ENCODE data around the gene CUL2.
"Not testable (repeated sequence)": the region's sequence is repeated elsewhere in the genome, so short reads cannot be mapped to it uniquely, and the experiment has no call there.

CUL2 gene

GRCh38 chr10:35090162-35090954 is at the start of gene CUL2:
Gene CUL2 (minus strand): TSS chr10:35090341. CDS start chr10:35071317, 19,024 bp downstream.
- FAIRE-seq: no peak

- no peak for FAIRE-seq
These were observed 46.2 kb upstream of the CUL2 start for GRCh38 chr10:35136263-35136815.

DNA sequence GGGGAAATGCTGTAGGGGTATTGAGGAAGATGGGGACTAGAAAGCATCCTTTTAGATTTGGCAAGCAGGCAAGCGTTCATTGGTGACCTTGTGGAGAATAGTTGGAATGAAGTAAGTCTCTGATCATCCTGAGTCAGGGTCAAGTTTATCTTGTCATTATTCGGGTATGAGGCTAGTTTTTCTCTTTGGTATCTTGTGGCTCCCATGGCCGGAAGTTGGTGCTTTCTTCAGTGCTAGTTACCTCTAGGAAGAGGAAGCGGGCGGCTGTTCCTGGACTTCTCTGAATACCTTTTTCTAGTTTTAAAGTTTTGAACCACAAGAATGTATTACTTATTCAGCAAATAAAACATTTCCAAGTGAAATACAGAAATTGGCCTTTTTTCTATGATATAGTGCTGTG is 45.7 kb upstream of the CUL2 start:
- no peak for FAIRE-seq

GRCh38 chr10:35133586-35133985 is 43.4 kb upstream of the CUL2 start:
- no peak for FAIRE-seq

- no peak for FAIRE-seq
These were observed 42.6 kb upstream of the CUL2 start for GRCh38 chr10:35132727-35133126.

GRCh38 chr10:35130663-35131062 is 40.5 kb upstream of the CUL2 start:
- FAIRE-seq: no peak

- no peak for FAIRE-seq
These were observed 39.1 kb upstream of the CUL2 start for GRCh38 chr10:35129185-35129674.

DNA sequence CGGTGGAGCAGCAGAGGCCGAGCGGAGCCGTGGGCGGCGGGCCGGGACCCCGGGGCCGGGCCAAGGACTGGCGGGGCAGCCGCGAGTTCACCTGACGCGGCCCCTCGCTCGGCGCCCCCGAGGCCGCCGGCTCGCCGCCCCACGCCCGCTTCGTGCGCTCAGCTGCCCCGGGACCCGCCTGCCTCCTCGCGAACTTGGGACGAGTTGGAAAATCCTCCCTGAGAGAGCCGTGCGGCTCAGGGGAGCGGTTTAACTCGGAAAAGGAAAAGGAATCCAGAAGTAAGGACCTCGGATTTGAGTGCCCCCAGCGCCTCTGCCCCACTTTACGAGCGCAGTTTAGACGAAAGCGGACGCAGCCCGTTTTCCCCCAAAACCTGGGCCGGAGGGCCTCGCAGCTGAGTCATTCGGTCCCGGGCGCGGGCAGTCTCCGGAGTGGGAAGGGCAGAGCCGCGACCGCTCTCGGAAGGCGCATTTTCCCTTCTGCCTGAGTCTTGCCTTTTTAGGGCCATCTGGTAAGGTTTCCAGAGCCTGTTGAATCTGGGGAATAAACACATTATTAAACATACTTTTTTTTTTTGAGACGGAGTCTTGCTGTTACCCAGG is 37.2 kb upstream of the CUL2 start:
- no peak for FAIRE-seq

- FAIRE-seq: no peak
These were observed 36.6 kb upstream of the CUL2 start, which contains the start of gene CREM for GRCh38 chr10:35126530-35127288. Gene CREM (plus strand): TSS chr10:35126846. CDS start chr10:35137836, 10,990 bp downstream.

DNA sequence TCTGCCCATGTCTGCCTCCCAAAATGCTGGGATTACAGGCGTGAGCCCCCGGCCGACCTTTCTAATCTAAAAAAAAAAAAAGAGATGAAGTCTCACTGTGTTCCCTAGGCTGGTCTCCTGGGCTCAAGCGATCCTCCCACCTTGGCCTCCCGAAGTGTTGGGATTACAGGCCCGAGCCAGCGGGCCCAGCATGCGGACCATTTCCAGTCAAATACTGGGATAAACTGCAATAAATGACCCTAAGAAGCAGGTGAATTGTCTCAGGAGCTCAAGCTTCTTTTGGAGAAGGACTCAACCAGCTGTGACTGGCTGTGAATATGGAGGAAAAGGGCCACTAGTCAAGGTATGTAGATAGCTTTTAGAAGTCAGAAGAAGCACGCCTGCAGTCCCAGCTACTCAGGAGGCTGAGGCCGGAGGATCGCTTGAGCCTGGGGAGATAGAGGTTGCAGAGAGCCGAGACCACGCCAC is 36.0 kb upstream of the CUL2 start:
- FAIRE-seq: no peak

GRCh38 chr10:35124540-35124939 is 34.4 kb upstream of the CUL2 start:
- FAIRE-seq: no peak

DNA sequence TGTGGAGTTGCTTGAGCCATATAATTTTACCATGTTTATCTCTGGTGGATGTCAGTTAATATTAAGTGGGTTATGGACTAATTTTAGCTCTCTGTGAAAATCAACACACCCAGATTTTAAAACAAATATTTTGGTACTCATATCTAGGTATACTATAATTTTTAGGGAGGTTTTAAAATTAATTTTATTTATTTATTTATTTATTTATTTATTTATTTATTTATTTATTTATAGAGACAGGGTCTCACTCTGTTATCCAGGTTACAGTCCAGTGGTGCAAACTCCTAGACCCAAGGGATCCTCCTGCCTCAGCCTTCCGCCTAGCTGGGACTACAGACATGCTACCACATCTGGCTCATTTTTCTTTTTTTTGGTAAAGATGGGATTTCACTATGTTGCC is 29.2 kb upstream of the CUL2 start:
- FAIRE-seq: no peak

DNA sequence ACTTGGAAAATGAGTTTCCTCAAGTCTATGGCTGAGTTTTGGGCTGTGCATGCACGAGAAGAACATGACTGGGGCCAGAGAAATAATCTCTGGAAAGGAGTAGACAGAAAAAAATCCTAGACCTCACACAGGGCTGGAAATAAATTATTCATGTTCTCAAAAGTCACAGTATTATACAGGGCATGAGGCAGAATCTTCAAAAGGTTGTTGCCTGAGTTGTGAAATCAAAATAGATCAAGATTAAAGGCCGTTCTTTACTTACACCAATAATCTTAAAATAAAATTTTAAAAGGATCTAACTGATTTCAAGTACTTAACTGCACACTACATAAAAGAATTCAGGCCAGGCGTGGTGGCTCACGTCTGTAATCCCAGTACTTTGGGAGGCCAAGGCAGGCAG is 22.4 kb upstream of the CUL2 start:
- FAIRE-seq: no peak

- FAIRE-seq: no peak
These were observed 13.7 kb upstream of the CUL2 start for GRCh38 chr10:35103882-35104281.

DNA sequence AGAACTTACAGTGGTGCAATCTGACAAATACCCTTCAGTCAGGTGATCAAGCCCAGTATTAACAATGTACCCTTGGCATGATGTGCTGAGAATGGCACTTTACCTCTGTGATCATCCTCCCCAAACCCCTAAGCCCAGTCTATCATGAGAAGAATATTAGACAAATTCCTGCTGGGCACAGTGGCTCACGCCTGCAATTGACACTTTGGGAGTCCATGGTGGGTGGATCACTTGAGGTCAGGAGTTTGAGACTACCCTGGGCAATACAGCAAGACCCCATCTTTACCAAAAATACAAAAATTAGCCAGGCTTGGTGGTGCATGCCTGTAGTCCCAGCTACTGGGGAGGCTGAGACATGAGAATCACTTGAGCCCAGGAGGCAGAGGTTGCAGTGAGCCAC is 7.4 kb upstream of the CUL2 start:
- no peak for FAIRE-seq

- FAIRE-seq: no peak
These were observed 6.2 kb upstream of the CUL2 start for GRCh38 chr10:35096312-35096711.

DNA sequence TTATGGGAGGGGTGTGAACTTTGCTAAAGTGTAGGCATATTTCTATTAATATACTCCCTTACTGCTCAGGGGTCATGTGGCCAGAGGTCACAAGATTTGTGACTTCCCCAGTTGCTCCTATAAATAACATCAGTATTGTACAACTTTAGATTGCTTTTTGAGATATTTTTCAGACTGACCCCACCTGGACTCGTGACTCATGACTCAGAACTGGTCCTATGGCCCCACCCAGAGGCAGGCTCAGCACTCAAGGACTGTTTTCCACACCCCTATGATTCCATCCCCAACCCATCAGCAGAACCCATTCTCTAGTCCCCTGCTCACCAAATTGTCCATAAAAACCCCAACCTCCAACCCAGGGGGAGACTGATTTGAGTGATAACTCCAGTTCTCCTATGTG is 2.7 kb upstream of the CUL2 start:
- no peak for FAIRE-seq

DNA sequence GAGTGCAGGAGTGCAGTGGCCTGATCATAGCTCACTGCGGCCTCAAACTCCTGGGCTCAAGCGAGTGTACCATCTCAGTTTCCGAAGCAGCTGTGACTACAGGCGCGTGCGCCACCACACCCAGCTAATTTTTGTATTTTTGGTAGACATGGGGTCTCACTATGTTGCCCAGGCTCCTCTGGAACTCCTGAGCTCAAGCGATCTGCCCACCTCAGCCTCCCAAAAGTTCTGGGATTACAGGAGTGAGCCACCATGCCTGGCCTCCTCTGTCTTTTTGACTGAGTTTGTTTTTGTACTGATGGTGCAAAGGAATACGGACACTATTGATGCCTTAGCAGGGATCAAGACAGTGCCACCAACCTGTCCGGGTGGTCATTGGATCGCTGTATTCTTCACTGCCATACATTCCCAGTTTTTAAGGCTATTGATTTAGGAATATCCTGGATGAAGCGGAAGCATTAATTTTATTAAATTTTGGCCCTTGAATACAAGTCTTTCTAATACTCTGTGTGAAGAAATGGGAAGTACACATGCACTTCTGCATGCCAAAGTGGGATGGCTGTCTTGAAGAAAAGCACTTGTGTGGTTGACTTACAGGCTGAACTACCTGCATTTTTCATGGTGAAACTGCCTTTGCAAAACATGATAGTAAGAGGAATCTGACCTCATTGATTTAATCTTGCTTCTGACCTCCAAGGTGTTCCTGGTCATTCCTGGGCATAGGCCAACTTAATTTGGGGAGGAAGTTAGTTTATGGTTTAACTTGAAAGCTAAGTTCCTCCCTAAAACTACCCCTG is 2.1 kb upstream of the CUL2 start:
- FAIRE-seq: no peak

GRCh38 chr10:35089611-35090161 is 455 bp downstream of the CUL2 start:
- FAIRE-seq: no peak

DNA sequence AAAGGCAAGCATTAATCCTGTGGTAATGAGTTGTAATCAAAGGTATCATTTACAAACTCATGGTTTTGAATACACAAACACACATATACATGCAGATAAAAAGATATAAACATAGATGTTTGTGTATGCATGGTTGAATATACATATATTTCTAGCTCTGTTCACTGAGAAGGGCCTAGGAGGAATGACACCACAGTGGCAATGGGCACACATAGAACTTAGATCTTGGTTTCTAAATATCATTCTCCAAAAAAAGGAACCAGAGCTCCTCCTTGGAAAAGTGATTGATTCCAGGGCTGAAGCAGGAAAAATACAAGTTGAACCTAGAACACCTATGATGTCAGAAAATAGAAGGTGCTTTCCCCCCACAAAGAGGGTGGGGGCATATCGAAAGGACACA is 6.9 kb downstream of the CUL2 start:
- no peak for FAIRE-seq

- FAIRE-seq: not testable (repeated sequence)
These were observed 9.9 kb downstream of the CUL2 start for GRCh38 chr10:35080261-35080660.

DNA sequence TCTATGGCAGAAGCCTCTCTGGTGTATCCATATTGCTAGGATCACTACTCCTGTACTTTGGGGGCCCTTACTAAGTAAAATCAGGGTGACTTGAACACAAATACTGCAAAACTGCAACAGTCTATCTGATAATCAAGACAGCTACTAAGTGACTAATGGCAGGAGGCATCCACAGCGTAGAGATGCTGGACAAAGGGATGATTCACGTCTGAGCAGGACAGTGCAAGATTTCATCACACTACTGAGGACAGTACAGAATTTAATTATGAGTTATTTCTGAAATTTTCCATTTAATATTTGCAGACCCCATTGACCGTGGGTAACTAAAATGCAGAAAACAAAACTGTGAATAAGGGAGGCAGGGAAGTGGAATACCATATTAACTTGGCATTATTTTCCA is 10.4 kb downstream of the CUL2 start:
- FAIRE-seq: no peak

All from TTC549 (cell line).